H1 (cell line): ENCODE measurements around the gene MKI67. TPM values are rescaled to one million over a fixed set of nuclear protein-coding genes. Genes with fewer than 3 reads are reported as not detected.

Source experiments
- CTCF ChIA-PET: fragments of 300-600 bp; sonication (Branson Sonifier 250); formaldehyde crosslinking; loops from one replicate; lab custom pipeline; 2021; ENCODE audit not compliant: partially characterized antibody; lab: Charles Lee
- POLR2A ChIA-PET: fragments of 300-600 bp; sonication (Branson Sonifier 250); formaldehyde crosslinking; loops from one replicate; lab custom pipeline; 2021; ENCODE audit warnings: inconsistent platforms; ENCODE audit not compliant: partially characterized antibody; lab: Charles Lee
- DNase-seq, 2 experiments: peaks; one replicate each; pipeline versions ENCODE4 v3.0.0 to v3.0.0-alpha.2; 2010 to 2022; ENCODE audit warnings: low spot score in 2 of 2, low read depth in 1 of 2, mixed read lengths in 1 of 2
- FAIRE-seq: peaks from 2 replicates; lab custom pipeline; 2011; peaks lifted over from hg19 to GRCh38; lab: Jason Lieb, UNC
- H2AFZ ChIP-seq: 2 replicates; pipeline ENCODE4 v1.8.1; 2012; ENCODE audit warnings: low read length, inconsistent platforms
- H2AK5ac ChIP-seq: 2 replicates; pipeline ENCODE4 v1.6.1; 2013; ENCODE audit warnings: low read depth, low read length
- H2BK120ac ChIP-seq: replicated peaks from 2 replicates; pipeline ENCODE3; 2013; ENCODE audit warnings: low read depth, low read length, inconsistent platforms
- H2BK12ac ChIP-seq: 2 replicates; pipeline ENCODE4 v1.6.1; 2013; ENCODE audit warnings: low read depth, low read length
- H2BK15ac ChIP-seq: 2 replicates; pipeline ENCODE4 v1.6.1; 2013; ENCODE audit warnings: low read length
- H2BK20ac ChIP-seq: 2 replicates; pipeline ENCODE4 v1.6.1; 2013; ENCODE audit warnings: low read length
- H2BK5ac ChIP-seq: 2 replicates; pipeline ENCODE4 v1.6.1; 2013; ENCODE audit warnings: low read depth, low read length
- H3K14ac ChIP-seq: 2 replicates; pipeline ENCODE4 v1.6.1; 2013; ENCODE audit warnings: inconsistent platforms; ENCODE audit not compliant: insufficient read length
- H3K18ac ChIP-seq: 2 replicates; pipeline ENCODE4 v1.6.1; 2013; ENCODE audit warnings: low read length; ENCODE audit errors: extremely low read depth
- H3K23ac ChIP-seq: 2 replicates; pipeline ENCODE4 v1.6.1; 2013; ENCODE audit warnings: inconsistent platforms; ENCODE audit not compliant: insufficient read length
- H3K23me2 ChIP-seq: 2 replicates; pipeline ENCODE4 v1.6.1; 2013; ENCODE audit warnings: low read depth, low read length
- H3K27ac ChIP-seq: 2 replicates; pipeline ENCODE4 v1.6.1; 2011; ENCODE audit warnings: low read depth, low read length, inconsistent platforms
- H3K27me3 ChIP-seq, 4 experiments: replicated peaks in 1 of 4; 1 replicate in 1 of 4; 2 replicates in 3 of 4; pipeline versions ENCODE4 v1.6.1 to v1.8.1; 2011 to 2013; ENCODE audit warnings: low read length in 3 of 4, mild to moderate bottlenecking in 3 of 4, inconsistent platforms in 2 of 4, mixed read lengths in 2 of 4, moderate library complexity in 1 of 4; ENCODE audit not compliant: control insufficient read depth in 3 of 4, insufficient read depth in 3 of 4; ENCODE audit errors: extremely low read depth in 1 of 4
- H3K36me3 ChIP-seq, 4 experiments: 2 replicates each; pipeline versions ENCODE4 v1.6.1 to v1.8.1; 2011 to 2013; ENCODE audit warnings: mild to moderate bottlenecking in 4 of 4, low read length in 3 of 4, moderate library complexity in 2 of 4, control low read depth in 1 of 4, inconsistent platforms in 1 of 4; ENCODE audit not compliant: insufficient read depth in 4 of 4, control insufficient read depth in 2 of 4
- H3K4ac ChIP-seq: replicated peaks from 2 replicates; pipeline ENCODE3; 2013; ENCODE audit warnings: low read length, low read depth, mixed read lengths, inconsistent platforms; ENCODE audit not compliant: insufficient read length
- H3K4me1 ChIP-seq, 4 experiments: replicated peaks in 1 of 4; 1 replicate in 1 of 4; 2 replicates in 3 of 4; pipeline versions ENCODE4 v1.6.1 to v1.8.1; 2011 to 2013; ENCODE audit warnings: low read length in 3 of 4, inconsistent platforms in 2 of 4, mixed read lengths in 1 of 4; ENCODE audit not compliant: insufficient read depth in 4 of 4, control insufficient read depth in 3 of 4
- H3K4me2 ChIP-seq, 2 experiments: 2 replicates each; pipeline versions ENCODE4 v1.6.1 to v1.8.1; 2011 to 2013; ENCODE audit warnings: low read depth in 2 of 2, low read length in 2 of 2, control low read depth in 1 of 2, inconsistent platforms in 1 of 2, mild to moderate bottlenecking in 1 of 2; ENCODE audit not compliant: insufficient read depth in 1 of 2
- H3K4me3 ChIP-seq, 4 experiments: fragments of 200-600, 300-600 bp in 1 of 4; sonication (generic), shearing (Covaris generic), sonication (Bioruptor Twin) in 1 of 4; 2 replicates each; pipeline versions ENCODE4 v1.5.1 to v1.8.1; 2011 to 2016; ENCODE audit warnings: low read length in 4 of 4, low read depth in 3 of 4, control low read depth in 2 of 4, inconsistent platforms in 2 of 4, mild to moderate bottlenecking in 2 of 4, mixed read lengths in 1 of 4, moderate library complexity in 1 of 4; ENCODE audit not compliant: insufficient read depth in 2 of 4; ENCODE audit errors: extremely low read depth in 1 of 4
- H3K56ac ChIP-seq: replicated peaks from 2 replicates; pipeline ENCODE3; 2013; ENCODE audit warnings: low read depth, mild to moderate bottlenecking, mixed read lengths, low read length, inconsistent platforms; ENCODE audit not compliant: insufficient read length
- H3K79me1 ChIP-seq: 2 replicates; pipeline ENCODE4 v1.6.1; 2013; ENCODE audit warnings: low read depth, low read length, control low read depth
- H3K79me2 ChIP-seq, 2 experiments: 2 replicates each; pipeline versions ENCODE4 v1.6.1 to v1.8.1; 2012 to 2013; ENCODE audit warnings: low read length in 2 of 2, mild to moderate bottlenecking in 2 of 2, inconsistent platforms in 1 of 2; ENCODE audit not compliant: insufficient read depth in 2 of 2, control insufficient read depth in 1 of 2
- H3K9ac ChIP-seq, 4 experiments: replicated peaks in 1 of 4; 1 replicate in 1 of 4; 2 replicates in 3 of 4; pipeline versions ENCODE4 v1.6.1 to v1.8.1; 2011 to 2013; ENCODE audit warnings: low read depth in 3 of 4, low read length in 3 of 4, control low read depth in 2 of 4, mild to moderate bottlenecking in 2 of 4, moderate library complexity in 2 of 4, inconsistent platforms in 1 of 4; ENCODE audit errors: extremely low read depth in 1 of 4
- H3K9me3 ChIP-seq, 2 experiments: 2 replicates each; pipeline versions ENCODE4 v1.6.1 to v1.8.1; 2012 to 2013; ENCODE audit warnings: mild to moderate bottlenecking in 2 of 2, moderate library complexity in 2 of 2, control low read depth in 1 of 2, inconsistent platforms in 1 of 2, low read depth in 1 of 2, low read length in 1 of 2, mixed read lengths in 1 of 2; ENCODE audit not compliant: insufficient read depth in 2 of 2
- H4K20me1 ChIP-seq, 2 experiments: replicated peaks in 1 of 2; 2 replicates each; pipeline versions ENCODE3 to v1.8.1; 2011 to 2013; ENCODE audit warnings: inconsistent platforms in 2 of 2, low read length in 2 of 2, mild to moderate bottlenecking in 1 of 2; ENCODE audit not compliant: insufficient read depth in 2 of 2, control insufficient read depth in 1 of 2
- H4K5ac ChIP-seq: 2 replicates; pipeline ENCODE4 v1.6.1; 2013; ENCODE audit warnings: low read length, low read depth, mixed read lengths, inconsistent platforms; ENCODE audit not compliant: insufficient read length
- H4K8ac ChIP-seq: 2 replicates; pipeline ENCODE4 v1.8.0; 2013; ENCODE audit warnings: mild to moderate bottlenecking, moderate library complexity, low read length, inconsistent platforms; ENCODE audit not compliant: insufficient read depth; ENCODE audit errors: extremely low read depth
- H4K91ac ChIP-seq: replicated peaks from 2 replicates; pipeline ENCODE3; 2013; ENCODE audit warnings: low read length, mixed read lengths, inconsistent platforms; ENCODE audit not compliant: insufficient read length
- ATF2 ChIP-seq: IDR thresholded peaks from 2 replicates; pipeline ENCODE4 v1.6.1; 2012; ENCODE audit warnings: low read length, inconsistent platforms
- CBX5 ChIP-seq: fragments of 300-800, 300-1000 bp; sonication (generic); IDR thresholded peaks from 2 replicates; pipeline ENCODE4 v1.7.1; 2016; ENCODE audit warnings: antibody characterized with exemption, low read length, low read depth
- CEBPB ChIP-seq: IDR thresholded peaks from 2 replicates; pipeline ENCODE4 v1.6.1; 2012; ENCODE audit warnings: low read depth, low read length
- CREB1 ChIP-seq: IDR thresholded peaks from 2 replicates; pipeline ENCODE4 v1.6.1; 2012; ENCODE audit warnings: inconsistent platforms
- EGR1 ChIP-seq: IDR thresholded peaks from 2 replicates; pipeline ENCODE4 v1.6.1; 2011; ENCODE audit warnings: low read depth, low read length, borderline replicate concordance
- FOSL1 ChIP-seq: IDR thresholded peaks from 2 replicates; pipeline ENCODE4 v1.6.1; 2011; ENCODE audit warnings: mild to moderate bottlenecking, low read depth, low read length, moderate library complexity; ENCODE audit not compliant: insufficient read depth
- RBBP5 ChIP-seq: IDR thresholded peaks from 2 replicates; pipeline ENCODE4 v1.7.1; 2012; ENCODE audit warnings: low read depth, mild to moderate bottlenecking, inconsistent platforms, low read length, moderate library complexity, borderline replicate concordance
- RNF2 ChIP-seq: fragments of 200-900, 300-1000 bp; sonication (generic); IDR thresholded peaks from 2 replicates; pipeline ENCODE4 v1.7.1; 2016; ENCODE audit warnings: borderline replicate concordance, low read depth, mild to moderate bottlenecking, antibody characterized with exemption, low read length; ENCODE audit not compliant: poor library complexity, severe bottlenecking; ENCODE audit errors: missing control alignments
- SP2 ChIP-seq: IDR thresholded peaks from 2 replicates; pipeline ENCODE4 v1.6.1; 2012; ENCODE audit warnings: mild to moderate bottlenecking, low read length, inconsistent platforms
- TCF12 ChIP-seq: IDR thresholded peaks from 2 replicates; pipeline ENCODE4 v1.6.1; 2011; ENCODE audit warnings: low read depth, mild to moderate bottlenecking, low read length
- WGBS, 2 experiments: shearing (Covaris generic) in 1 of 2; methylation state at CpG; one replicate each; pipeline versions ENCODE4 v1.1.6 to v1.1.7; 2013 to 2015; ENCODE audit warnings: low lambda C conversion rate in 2 of 2, mixed read lengths in 2 of 2, inconsistent platforms in 1 of 2, low coverage in 1 of 2, missing lambda C conversion rate in 1 of 2; ENCODE audit not compliant: insufficient replicate concordance in 2 of 2, insufficient coverage in 1 of 2, insufficient read length in 1 of 2; ENCODE audit errors: extremely low coverage in 1 of 2, missing lambda C conversion rate in 1 of 2; 5-methylcytosine and 5-hydroxymethylcytosine counted together
- polyA plus RNA-seq, 7 experiments: library from polyadenylated mRNA; depleted of rRNA in 3 of 7; stranded (reverse) in 5 of 7; unstranded in 2 of 7; fragments of >200 nt in 5 of 7; fragments of 200-250 nt in 2 of 7; gene quantifications; 1 replicate in 5 of 7; 2 replicates in 1 of 7; 4 replicates in 1 of 7; pipeline versions ENCODE4 v1.2.1 to v1.2.3, GENCODE V29; 2011 to 2013; ENCODE audit warnings: missing spikeins in 2 of 7, mixed read lengths in 2 of 7
- total RNA-seq: library from RNA; stranded (reverse); fragmentation: NEBNext Ultra II Directional; extraction: Animal tissue kit (Norgen Biotek cat#: 25700); gene quantifications from 2 replicates; pipeline ENCODE4 v1.2.1, GENCODE V29; 2021

The MKI67 gene
- total and polyA plus RNA-seq, 2 of the 8 experiments (the other 6 are each of a cell fraction or from before 2014, with no cell fraction given), result 15.8 to 85.1 TPM

GRCh38 chr10:128049226-128050120 lies 76.8 kb downstream of the MKI67 start:
- H3K27ac ChIP-seq, result no peak overlapping the region
- no peak for TF ChIP-seq RBBP5
- TF ChIP-seq CEBPB, result no peak
- TF ChIP-seq ATF2, result no peak
- TF ChIP-seq FOSL1, result no peak
- TF ChIP-seq TCF12, result no peak
- no peak for TF ChIP-seq RNF2
- no peak for TF ChIP-seq EGR1
- no peak for TF ChIP-seq CBX5
- TF ChIP-seq SP2, result no peak
- no peak for TF ChIP-seq CREB1

More at GRCh38 chr10:128049226-128050120, 76.8 kb downstream of the MKI67 start:
- H3K27me3 ChIP-seq, result no peaks in the 10 kb centered on the region
- H3K9me3 ChIP-seq, result no peaks in the 10 kb centered on the region
- H3K79me2 ChIP-seq, result no peaks in the 10 kb centered on the region
- H3K23me2 ChIP-seq, result peaks cover 4% of the 10 kb centered on the region; the same call in 1 of the 2 replicates
- no peak overlapping the region for H4K5ac ChIP-seq
- H4K20me1 ChIP-seq, result peaks cover 0 to 1% of the 10 kb centered on the region in 2 experiments
- peaks cover 0 to 2% (median 0%) of the 10 kb centered on the region in 4 experiments; a peak in 2 of 7 replicates for H3K4me1 ChIP-seq
- H3K4me3 ChIP-seq, result no peak overlapping the region
- no peak overlapping the region for H3K14ac ChIP-seq
- H3K4me2 ChIP-seq, result no peak overlapping the region
- H2BK20ac ChIP-seq, result no peak overlapping the region
- H3K9ac ChIP-seq, result no peak overlapping the region
- no peaks in the 10 kb centered on the region for H3K36me3 ChIP-seq
- CTCF ChIA-PET, result interaction anchor here (0.9 to 5.3 kb wide), 7 partner anchors 10 to 143 kb away, joined by 3 to 57 read pairs (median 9); partner anchors contain the start of gene PTPRE
- no peak overlapping the region for H3K18ac ChIP-seq
- H3K79me1 ChIP-seq, result no peaks in the 10 kb centered on the region
- H3K23ac ChIP-seq, result no peak overlapping the region
- no peak overlapping the region for H4K8ac ChIP-seq
- 91% methylated on average over 20 of the region's 23 CpGs; no CpG with 5 or more reads in 1 of the 2 experiments for WGBS, 2 experiments
- H2AK5ac ChIP-seq, result no peak overlapping the region
- POLR2A ChIA-PET, result no interaction called here
- H2BK120ac ChIP-seq, result no peak overlapping the region
- no peak overlapping the region for H2BK5ac ChIP-seq
- no peak overlapping the region for H2BK15ac ChIP-seq
- FAIRE-seq (no peak), DNase-seq (no peak)
- H2BK12ac ChIP-seq, result no peak overlapping the region
- no peak overlapping the region for H2AFZ ChIP-seq
- H3K4ac ChIP-seq, result no peak overlapping the region
- no peak overlapping the region for H3K56ac ChIP-seq
- H4K91ac ChIP-seq, result no peak overlapping the region
